HG03521 (cell line): ENCODE data around the gene POLN.

Experiments
- ATAC-seq: cut with Tn5 transposase; IDR thresholded peaks from one replicate; pipeline ENCODE4 v1.9.1; 2021; ENCODE audit warnings: mild to moderate bottlenecking, moderate library complexity; ENCODE audit not compliant: unreplicated experiment

Gene POLN

GRCh38 chr4:2252530-2253091 is 10.7 kb upstream of the POLN start:
- no peak for ATAC-seq

DNA sequence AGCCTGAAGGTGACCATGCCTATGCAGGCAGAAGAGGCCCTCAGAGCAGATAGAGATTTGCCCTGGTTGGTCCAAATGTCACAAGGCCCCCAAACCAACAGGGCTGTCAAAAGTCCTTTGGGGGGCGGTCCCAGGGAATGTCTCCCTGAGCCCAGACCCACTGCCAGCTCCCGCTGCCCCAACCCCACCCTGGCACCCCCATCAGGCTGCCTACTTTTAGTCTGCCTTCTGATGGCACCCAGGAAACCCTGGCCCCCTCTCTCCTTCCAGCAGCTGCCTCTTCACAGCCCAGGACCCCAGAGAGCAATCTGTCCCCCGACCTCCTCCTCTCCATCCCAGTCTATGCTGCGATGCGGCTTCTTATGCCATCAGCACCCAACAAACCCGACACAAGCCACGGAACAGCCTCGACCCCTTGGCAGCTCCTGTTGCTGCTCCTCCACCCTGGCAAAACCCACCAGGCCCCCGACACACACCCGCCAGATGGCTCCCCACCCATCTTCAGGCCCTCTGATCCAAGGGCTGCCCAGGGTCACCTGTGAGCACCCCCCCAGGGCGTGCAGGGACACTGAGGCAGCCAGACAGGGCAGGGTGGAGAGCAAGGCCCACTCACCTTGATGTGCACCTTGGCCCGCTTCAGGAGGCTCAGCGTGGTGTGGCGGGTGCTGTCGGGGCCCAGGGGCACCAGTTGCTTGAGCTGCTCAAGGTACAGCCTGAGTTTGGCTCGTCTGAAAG is 10.0 kb upstream of the POLN start:
- no peak for ATAC-seq

DNA sequence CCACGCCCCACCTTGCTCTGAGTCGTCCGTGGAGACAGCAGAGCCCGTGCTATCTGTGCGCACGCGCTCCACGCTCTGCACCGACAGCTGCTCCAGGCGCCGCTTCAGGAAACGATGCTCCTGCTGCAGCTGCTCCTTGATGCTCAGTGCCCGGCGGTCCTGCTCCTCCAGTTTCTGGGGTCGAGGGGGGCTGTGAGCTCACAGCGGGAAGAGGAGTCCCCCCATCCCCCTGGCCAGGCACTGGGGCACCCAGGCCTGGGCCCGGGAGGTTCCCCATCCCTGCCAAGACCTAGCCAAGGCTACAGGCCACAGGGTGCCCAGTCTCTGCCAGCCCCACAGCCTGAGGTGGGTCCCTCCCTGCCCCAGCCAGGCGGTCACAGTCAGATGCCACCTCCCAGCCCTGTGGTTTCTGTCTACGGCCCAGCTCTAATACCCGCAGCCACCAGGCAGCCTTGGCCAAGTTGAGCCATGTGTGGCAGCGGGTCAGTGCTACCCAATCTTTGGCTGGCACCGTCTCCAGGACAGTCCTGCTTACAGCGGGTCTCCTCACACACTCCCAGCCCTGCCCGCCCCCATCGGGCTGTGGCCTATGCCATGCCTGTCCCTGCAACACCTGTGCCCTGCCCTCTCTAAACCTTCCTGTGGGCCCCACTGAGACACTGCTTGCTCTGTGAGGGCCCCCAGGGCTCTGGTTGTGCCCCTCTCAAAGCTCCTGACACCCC is 9.3 kb upstream of the POLN start:
- no peak for ATAC-seq

- ATAC-seq, result no peak
Measured at GRCh38 chr4:2250357-2251072, 8.6 kb upstream of the POLN start.

- no peak for ATAC-seq
Measured at GRCh38 chr4:2249526-2250356, 7.8 kb upstream of the POLN start.

DNA sequence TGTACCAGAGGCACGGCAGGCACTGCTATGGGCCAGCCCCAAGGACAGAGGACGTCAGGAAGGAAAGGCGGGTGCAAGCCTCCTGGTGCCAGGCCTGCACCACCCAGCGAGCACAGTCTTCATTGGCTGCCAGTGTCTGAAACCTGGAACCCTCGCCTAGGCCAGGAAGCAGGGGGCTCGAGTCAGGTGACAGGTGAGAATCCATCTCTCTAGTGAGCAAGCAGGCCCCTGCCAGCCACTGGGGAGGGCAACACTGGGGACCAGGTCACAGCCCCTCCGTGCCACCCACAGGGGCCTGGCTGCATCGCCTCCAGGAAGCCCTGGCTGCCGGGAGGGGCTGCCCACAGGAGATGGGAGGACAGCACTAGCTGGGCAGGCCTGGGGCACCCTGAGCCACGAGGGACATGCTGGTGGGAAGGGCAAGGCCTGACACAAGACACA is 6.9 kb upstream of the POLN start:
- no peak for ATAC-seq

DNA sequence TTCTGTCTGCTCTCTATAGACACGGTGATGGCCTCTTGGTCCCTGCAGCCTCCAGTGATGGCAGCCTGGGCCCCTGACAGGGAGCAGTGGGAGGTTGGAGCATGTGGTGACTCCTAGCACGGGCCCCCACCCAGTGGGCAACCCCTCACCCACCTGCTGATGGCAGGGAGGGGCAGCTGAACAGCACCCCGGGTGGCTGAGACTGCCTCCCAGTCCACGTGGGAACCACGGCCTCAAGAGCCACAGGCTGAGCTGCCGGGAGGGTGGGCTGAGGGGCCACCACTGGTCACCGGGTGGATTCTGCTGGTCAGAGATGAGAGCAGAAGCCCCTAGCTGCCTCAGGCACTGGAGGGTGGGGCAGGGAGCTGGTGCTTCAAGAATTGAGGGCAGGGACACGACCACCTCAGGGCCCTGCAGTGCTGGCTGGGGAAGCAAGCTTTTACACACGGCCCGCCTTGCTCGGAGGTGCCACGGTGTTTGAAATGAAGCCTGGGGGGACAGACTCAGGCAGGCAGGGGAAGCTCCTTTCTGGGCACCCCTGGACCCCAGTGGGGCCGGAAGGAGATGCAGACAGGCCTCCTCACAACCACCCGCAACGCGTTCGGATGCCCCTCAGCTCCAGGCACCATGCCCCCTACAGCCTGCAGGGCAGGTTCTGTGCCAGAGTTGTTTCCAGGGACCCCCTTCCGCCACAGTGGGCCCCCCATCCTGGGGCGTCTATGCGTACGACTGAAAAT is 6.3 kb upstream of the POLN start:
- ATAC-seq, result no peak

DNA sequence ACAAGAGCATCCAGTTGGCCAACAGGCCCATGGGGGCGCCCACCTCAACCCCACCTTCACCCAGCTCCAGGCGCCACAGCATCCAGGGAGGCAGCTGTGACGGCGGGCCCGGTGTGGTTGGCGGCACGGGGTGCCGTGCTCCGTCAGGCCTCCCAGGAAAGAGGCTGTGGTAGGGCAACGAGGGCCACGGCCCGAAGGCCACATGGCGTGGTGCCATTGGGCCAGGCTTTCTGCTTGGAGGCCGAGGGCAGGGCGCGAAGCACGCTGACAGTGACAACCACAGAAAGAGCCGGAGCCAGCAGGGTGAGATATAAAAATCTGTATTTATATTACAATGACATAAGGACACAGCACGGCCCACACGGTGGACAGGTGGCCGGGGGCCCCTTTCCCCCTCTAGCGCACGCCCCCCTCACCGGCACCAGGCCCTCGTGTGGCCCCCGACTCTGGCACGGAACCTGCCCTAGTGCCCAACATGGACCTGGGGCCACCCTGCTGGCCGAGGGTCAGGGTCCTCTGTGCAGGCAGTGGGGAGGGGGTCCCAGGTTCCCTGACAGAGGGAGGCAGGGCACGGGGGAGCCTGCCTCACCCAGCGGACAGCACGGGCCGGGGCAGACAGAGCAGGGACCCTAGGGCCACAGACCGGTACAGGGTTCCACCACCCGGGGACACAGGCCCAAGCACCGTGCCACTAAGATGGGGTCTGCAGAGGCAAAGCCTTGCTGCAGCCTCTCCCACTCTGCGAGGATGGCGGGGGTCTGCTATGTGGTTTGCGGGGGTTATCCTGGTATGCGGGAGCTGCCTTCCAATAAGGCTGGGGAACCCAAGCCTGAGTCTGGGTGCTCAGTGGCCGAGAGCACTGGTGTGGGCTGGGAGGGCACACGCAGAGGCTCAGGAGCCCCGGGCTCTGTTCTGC is 5.5 kb upstream of the POLN start:
- no peak for ATAC-seq

DNA sequence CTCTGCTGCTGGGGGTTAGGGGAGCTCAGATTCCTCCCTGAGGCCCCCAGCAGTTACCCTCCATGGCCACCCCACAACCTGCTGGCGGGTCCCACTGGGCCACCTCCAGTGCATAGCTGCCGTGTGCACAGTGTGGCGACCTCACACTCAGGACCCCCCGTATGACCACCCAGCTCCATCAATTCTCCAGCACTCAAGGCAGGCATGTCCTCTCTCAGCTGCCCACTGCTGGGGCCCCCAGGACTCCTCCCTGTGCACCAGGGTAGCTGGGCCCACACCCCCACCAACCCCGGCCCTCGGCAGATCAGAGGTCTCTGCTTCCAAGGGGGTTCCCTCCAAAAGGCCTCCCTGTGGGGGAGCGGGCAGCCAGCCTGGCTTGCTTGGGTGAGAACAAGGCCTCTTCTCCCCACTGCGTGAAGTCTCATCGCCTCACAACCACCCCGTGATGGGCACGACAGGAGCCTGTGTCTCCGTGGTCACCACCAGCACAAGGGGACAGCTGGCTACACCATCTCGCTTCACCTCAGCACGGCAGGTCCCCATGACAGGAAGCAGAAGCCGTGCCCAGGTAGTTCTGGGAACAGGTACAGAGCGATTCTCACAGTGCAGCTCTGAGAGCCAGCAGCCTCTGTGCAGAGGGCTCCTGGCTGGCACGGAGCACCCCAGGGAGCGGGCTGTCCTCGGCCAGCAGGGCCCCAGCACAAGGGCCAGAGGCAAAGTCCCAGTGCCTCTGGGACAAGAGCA is 4.6 kb upstream of the POLN start:
- no peak for ATAC-seq

GRCh38 chr4:2245787-2246275 is 3.9 kb upstream of the POLN start:
- no peak for ATAC-seq

DNA sequence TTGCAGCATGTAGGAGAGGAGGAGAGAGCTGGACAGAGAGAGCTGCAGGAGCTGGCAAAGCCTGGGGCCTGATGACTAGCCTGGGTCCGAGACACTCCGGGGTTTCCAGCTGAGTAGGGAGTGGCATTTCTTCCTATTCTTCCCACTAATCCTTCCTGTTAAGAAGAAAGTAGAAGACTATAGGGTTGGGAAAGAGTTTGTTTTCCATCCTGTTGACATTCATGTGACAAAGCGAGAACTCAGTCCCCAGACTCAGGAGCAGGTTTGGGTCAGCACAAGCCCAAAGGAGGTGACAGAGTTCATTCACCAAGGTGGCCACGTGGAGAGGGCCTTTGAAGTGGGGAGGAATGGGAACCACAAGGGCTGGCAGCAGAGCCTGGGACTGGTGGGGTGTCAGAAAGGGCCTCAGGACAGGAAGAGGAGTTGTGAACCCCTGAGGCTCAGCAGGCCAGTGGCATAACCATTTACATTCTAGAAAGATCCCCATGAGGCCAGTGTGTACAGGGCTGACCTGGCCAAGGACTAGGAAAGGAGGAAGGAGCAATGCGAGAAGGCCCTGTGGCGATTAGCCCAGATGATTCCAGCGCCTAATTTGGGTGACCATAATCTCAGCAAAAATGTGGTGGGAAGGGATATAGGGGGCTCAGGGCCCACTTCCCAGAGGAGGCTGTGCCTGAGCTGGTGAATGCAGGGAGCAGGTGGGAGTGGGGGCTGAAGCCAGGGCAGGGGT is 3.3 kb upstream of the POLN start:
- no peak for ATAC-seq

DNA sequence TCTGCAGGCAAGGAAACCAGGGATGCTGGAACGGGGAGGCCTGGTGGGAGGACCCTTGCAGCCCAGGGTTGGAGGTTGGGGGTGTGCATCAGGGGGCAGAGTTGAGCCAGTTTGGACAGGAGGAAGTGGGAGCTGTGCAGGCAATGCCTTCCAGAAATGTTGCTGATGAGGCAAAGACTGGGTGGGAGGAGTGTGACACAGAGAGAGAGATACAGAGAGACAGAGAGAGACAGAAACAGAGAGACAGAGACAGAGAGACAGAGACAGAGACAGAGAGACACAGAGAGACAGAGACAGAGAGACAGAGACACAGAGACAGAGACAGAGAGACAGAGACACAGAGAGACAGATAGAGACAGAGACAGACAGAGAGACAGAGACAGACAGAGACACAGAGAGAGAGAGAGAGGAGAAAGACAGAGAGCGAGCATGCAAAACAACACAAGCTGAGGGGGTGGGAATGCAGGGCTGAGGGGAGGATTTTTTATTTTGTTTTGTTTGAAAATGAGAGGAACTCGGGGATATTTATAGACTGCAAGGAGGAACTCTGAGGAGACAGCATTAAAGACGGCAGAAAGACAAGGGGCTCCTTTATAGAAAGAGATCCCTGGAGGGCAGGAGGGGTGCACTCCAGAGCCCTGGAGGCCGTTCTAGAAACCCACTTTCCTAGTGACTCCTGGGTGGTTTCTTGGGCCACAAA is 1.9 kb upstream of the POLN start:
- ATAC-seq, result no peak

- no peak for ATAC-seq
Measured at GRCh38 chr4:2241003-2241402, 918 bp downstream of the POLN start.

DNA sequence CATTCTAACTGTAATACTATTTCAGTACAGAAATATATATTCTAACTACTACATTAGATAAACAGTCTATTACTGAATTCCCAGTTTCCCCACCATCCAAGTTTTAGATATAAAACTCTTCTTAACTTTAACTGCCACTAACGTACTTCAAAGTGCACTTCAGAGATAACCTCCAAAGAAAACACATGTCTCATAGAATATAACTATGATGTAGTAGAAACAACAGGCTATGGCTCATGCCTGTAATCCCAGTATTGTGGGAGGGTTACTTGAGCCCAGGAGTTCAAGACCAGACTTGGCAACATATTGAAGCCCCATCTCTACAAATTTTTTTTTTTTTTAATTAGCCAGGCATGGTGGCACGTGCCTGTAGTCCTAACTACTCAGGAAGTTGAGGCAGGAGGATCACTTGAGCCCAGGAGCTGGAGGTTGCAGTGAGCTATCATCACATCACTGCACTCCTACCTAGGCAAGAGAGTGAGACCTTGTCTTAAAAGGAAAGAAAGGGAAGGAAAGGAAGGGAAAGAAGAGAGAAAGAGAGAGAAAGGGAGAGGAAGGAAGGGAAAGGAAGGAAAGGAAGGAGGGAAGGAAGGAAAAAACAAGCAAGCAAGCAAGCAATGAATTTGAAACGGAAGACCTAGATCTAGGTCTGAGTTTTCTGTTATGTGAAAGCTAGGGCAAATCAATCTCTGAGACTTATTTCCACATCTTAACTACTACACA is 4.8 kb downstream of the POLN start:
- no peak for ATAC-seq

- no peak for ATAC-seq
Measured at GRCh38 chr4:2231082-2231481, 10.8 kb downstream of the POLN start.

- no peak for ATAC-seq
Measured at GRCh38 chr4:2226261-2226660, 15.7 kb downstream of the POLN start.
